ENCODE results near the gene BMP10. TPM values are rescaled to one million over a fixed set of nuclear protein-coding genes. Genes with fewer than 3 reads are reported as not detected.

BMP10 gene
- total RNA-seq, 1 experiment from 2014 or later = not detected

DNA sequence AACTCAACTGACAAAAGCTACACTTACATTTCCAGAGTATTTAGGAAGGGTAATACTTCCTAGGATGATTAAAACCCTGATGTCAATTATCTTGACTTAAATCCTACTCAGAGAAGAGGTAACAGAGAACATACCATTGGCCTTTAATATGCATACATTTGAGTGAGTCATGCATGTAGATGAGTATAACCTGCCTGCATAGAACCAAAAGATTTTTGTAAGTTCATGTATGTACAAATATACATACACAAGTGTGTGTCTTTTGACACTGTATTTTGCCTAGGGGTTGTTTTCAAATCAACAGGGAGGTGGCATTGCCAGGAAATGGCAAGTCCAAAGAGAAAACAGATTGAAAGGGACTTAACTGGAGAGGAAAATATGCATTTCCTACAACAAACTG lies 6.1 kb downstream of the BMP10 start:
- Histone ChIP-seq H3K14ac (ENCODE audit: insufficient read depth, low read length) (no peak overlapping the region), H3K56ac (ENCODE audit: insufficient read length, low read depth, low read length) (no peak overlapping the region), H4K91ac (ENCODE audit: insufficient read length, low read depth, low read length) (no peak overlapping the region), H3K4ac (ENCODE audit: low read depth, low read length) (no peak overlapping the region), H3K27ac (ENCODE audit: insufficient read length, low read depth, low read length) (no peak overlapping the region), H4K5ac (ENCODE audit: insufficient read length, low read depth, low read length) (no peak overlapping the region), H2BK120ac (ENCODE audit: low read depth, low read length, poor library complexity, severe bottlenecking) (no peak overlapping the region), H3K9me3 (ENCODE audit: control insufficient read depth, low read depth, low read length) (no peaks in the 10 kb centered on the region), H3K18ac (ENCODE audit: insufficient read length, low read depth, low read length) (no peak overlapping the region), H3K79me2 (ENCODE audit: insufficient read depth, low read length) (no peaks in the 10 kb centered on the region), H3K23ac (ENCODE audit: insufficient read length, low read depth, low read length) (no peak overlapping the region), H3K9ac (ENCODE audit: extremely low read depth, insufficient read length, low read length) (no peak overlapping the region), H2AK5ac (ENCODE audit: insufficient read length, low read length) (no peak overlapping the region), H3K27me3 (ENCODE audit: insufficient read depth, low read length) (no peaks in the 10 kb centered on the region), H2BK20ac (ENCODE audit: low read depth, low read length, poor library complexity, severe bottlenecking) (no peak overlapping the region), H3K4me2 (ENCODE audit: insufficient read depth, insufficient read length, low read length) (no peak overlapping the region), H3K79me1 (ENCODE audit: insufficient read depth, low read depth, low read length, poor library complexity, severe bottlenecking) (no peaks in the 10 kb centered on the region), H4K20me1 (ENCODE audit: control insufficient read depth, insufficient read depth, insufficient read length) (no peaks in the 10 kb centered on the region), H2BK5ac (ENCODE audit: insufficient read length, low read length) (no peak overlapping the region), H4K8ac (replicated peaks; ENCODE audit: insufficient read length, low read depth, low read length) (no peak overlapping the region), H2BK15ac (ENCODE audit: low read depth, low read length) (no peak overlapping the region), H3K23me2 (ENCODE audit: insufficient read length, low read depth, low read length, poor library complexity, severe bottlenecking) (no peaks in the 10 kb centered on the region), H3K4me1 (ENCODE audit: insufficient read depth, low read length) (no peaks in the 10 kb centered on the region), H3T11ph (ENCODE audit: low read length) (no peak overlapping the region), H2AFZ (ENCODE audit: low read length) (no peak overlapping the region), H2BK12ac (ENCODE audit: insufficient read length, low read depth, low read length) (no peak overlapping the region)
- Mint-ChIP-seq H3K27ac (no peak overlapping the region), H3K9me3 (no peaks in the 10 kb centered on the region), H3K4me3 (no peak overlapping the region), H3K4me1 (peaks cover 3 to 10% of the 10 kb centered on the region in 2 experiments; a peak in 3 of 4 replicates), H3K36me3 (ENCODE audit: insufficient read depth in 1 of 3, low read depth in 3 of 3) (no peaks in the 10 kb centered on the region), H3K27me3 (ENCODE audit: low read depth) (no peaks in the 10 kb centered on the region; the same call in 1 of the 2 replicates)
- DNase-seq = no peak
- TF ChIP-seq, protein P1, sequence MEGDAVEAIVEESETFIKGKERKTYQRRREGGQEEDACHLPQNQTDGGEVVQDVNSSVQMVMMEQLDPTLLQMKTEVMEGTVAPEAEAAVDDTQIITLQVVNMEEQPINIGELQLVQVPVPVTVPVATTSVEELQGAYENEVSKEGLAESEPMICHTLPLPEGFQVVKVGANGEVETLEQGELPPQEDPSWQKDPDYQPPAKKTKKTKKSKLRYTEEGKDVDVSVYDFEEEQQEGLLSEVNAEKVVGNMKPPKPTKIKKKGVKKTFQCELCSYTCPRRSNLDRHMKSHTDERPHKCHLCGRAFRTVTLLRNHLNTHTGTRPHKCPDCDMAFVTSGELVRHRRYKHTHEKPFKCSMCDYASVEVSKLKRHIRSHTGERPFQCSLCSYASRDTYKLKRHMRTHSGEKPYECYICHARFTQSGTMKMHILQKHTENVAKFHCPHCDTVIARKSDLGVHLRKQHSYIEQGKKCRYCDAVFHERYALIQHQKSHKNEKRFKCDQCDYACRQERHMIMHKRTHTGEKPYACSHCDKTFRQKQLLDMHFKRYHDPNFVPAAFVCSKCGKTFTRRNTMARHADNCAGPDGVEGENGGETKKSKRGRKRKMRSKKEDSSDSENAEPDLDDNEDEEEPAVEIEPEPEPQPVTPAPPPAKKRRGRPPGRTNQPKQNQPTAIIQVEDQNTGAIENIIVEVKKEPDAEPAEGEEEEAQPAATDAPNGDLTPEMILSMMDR (conservative IDR thresholded peaks at IDR 0.05) = no peak

Measured in H9 (cell line).